ENCODE data around the gene TMEM108.
A peak's percentile ranks its signal among the peaks of the same experiment; 100 is the strongest.

TMEM108 gene

GRCh38 chr3:133238015-133238414 lies 199.8 kb downstream of the TMEM108 start:
- DNase-seq = no peak

GRCh38 chr3:133246119-133246518 lies 207.9 kb downstream of the TMEM108 start:
- DNase-seq = no peak

- no peak for DNase-seq
These were observed 208.6 kb downstream of the TMEM108 start for GRCh38 chr3:133246773-133247172.

GRCh38 chr3:133248389-133248788 lies 210.2 kb downstream of the TMEM108 start:
- DNase-seq = no peak

- DNase-seq = no peak
These were observed 211.3 kb downstream of the TMEM108 start for GRCh38 chr3:133249490-133249889.

- no peak for DNase-seq
These were observed 216.0 kb downstream of the TMEM108 start for GRCh38 chr3:133254151-133254550.

- no peak for DNase-seq
These were observed 216.5 kb downstream of the TMEM108 start for GRCh38 chr3:133254716-133255115.

GRCh38 chr3:133256787-133257483 lies 218.7 kb downstream of the TMEM108 start:
- DNase-seq = peak in 1 of 2 experiments; percentile 80

GRCh38 chr3:133258358-133258757 lies 220.2 kb downstream of the TMEM108 start:
- DNase-seq = no peak

- DNase-seq = no peak
These were observed 221.6 kb downstream of the TMEM108 start for GRCh38 chr3:133259767-133260166.

GRCh38 chr3:133262333-133262732 lies 224.1 kb downstream of the TMEM108 start:
- no peak for DNase-seq

GRCh38 chr3:133264920-133265319 lies 226.7 kb downstream of the TMEM108 start:
- no peak for DNase-seq

- peak; percentile 88 to 97 for DNase-seq
These were observed 230.5 kb downstream of the TMEM108 start for GRCh38 chr3:133268726-133269134.

GRCh38 chr3:133269393-133269792 lies 231.2 kb downstream of the TMEM108 start:
- peak; percentile 85 to 91 for DNase-seq

GRCh38 chr3:133270631-133271030 lies 232.4 kb downstream of the TMEM108 start:
- DNase-seq = no peak

GRCh38 chr3:133271042-133271441 lies 232.9 kb downstream of the TMEM108 start:
- DNase-seq = no peak

- no peak for DNase-seq
These were observed 233.3 kb downstream of the TMEM108 start for GRCh38 chr3:133271539-133271938.

GRCh38 chr3:133273346-133273745 lies 235.2 kb downstream of the TMEM108 start:
- no peak for DNase-seq

- DNase-seq = no peak
These were observed 236.3 kb downstream of the TMEM108 start for GRCh38 chr3:133274477-133274876.

- peak; percentile 88 to 93 for DNase-seq
These were observed 238.4 kb downstream of the TMEM108 start for GRCh38 chr3:133276594-133276993.

- DNase-seq = no peak
These were observed 239.6 kb downstream of the TMEM108 start for GRCh38 chr3:133277813-133278212.

- no peak for DNase-seq
These were observed 240.3 kb downstream of the TMEM108 start for GRCh38 chr3:133278260-133279043.

- DNase-seq = peak in 1 of 2 experiments; percentile 13
These were observed 242.4 kb downstream of the TMEM108 start for GRCh38 chr3:133280586-133280985.

- no peak for DNase-seq
These were observed 244.0 kb downstream of the TMEM108 start for GRCh38 chr3:133282236-133282635.
